Osteocyte (in vitro differentiated cells): ENCODE data around the gene NSUN4. TPM values are rescaled to one million over a fixed set of nuclear protein-coding genes. Genes with fewer than 3 reads are reported as not detected.
"Not testable (repeated sequence)": the region's sequence is repeated elsewhere in the genome, so short reads cannot be mapped to it uniquely, and the experiment has no call there.

Experiments used
- DNase-seq: peaks from one replicate; pipeline ENCODE4 v3.0.0; 2021; ENCODE audit warnings: mixed read lengths; ENCODE audit not compliant: unreplicated experiment; ENCODE audit errors: extremely low spot score
- H3K27ac Mint-ChIP-seq: one replicate; pipeline ENCODE4 v1.8.0; 2021; ENCODE audit warnings: mild to moderate bottlenecking, mixed read lengths; ENCODE audit not compliant: unreplicated experiment
- H3K27me3 Mint-ChIP-seq: one replicate; pipeline ENCODE4 v1.8.0; 2021; ENCODE audit warnings: mixed read lengths; ENCODE audit not compliant: unreplicated experiment
- H3K36me3 Mint-ChIP-seq: one replicate; pipeline ENCODE4 v1.8.0; 2021; ENCODE audit warnings: mixed read lengths; ENCODE audit not compliant: unreplicated experiment
- H3K4me1 Mint-ChIP-seq: one replicate; pipeline ENCODE4 v1.8.0; 2021; ENCODE audit warnings: mixed read lengths; ENCODE audit not compliant: unreplicated experiment
- H3K4me3 Mint-ChIP-seq: one replicate; pipeline ENCODE4 v1.8.0; 2021; ENCODE audit warnings: mild to moderate bottlenecking, moderate library complexity, mixed read lengths; ENCODE audit not compliant: unreplicated experiment
- H3K9me3 Mint-ChIP-seq: one replicate; pipeline ENCODE4 v1.8.0; 2021; ENCODE audit warnings: mixed read lengths; ENCODE audit not compliant: unreplicated experiment
- total RNA-seq: library from RNA; stranded (reverse); gene quantifications from 2 replicates; pipeline ENCODE4 v1.2.1, GENCODE V29; 2021
- TF ChIP-seq, protein P1 (sequence below): fragments of 200-600 bp; sonication (generic); IDR thresholded peaks from 2 replicates; pipeline ENCODE4 v1.5.0; 2021; ENCODE audit warnings: antibody characterized with exemption, mild to moderate bottlenecking, moderate library complexity

The NSUN4 gene
- total RNA-seq, 1 donor from 2014 or later: 21.6 TPM

DNA sequence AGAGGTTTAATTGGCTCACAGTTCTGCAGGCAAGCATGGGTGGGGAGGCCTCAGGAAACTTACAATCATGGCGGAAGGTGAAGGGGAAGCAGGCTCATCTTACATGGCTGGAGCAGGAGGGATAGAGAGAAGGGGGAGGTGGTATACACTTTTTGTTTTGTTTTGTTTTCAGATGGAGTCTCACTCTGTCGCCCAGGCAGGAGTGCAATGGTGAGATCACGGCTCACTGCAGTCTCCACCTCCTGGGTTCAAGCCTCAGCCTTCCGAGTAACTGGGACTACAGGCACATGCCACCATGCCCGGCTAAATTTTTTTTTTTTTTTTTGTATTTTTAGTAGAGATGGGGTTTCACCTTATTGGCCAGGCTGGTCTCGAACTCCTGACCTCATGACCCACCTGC is 18.4 kb upstream of the NSUN4 start:
- H3K27me3 Mint-ChIP-seq, H3K36me3 Mint-ChIP-seq, DNase-seq, H3K4me1 Mint-ChIP-seq, H3K4me3 Mint-ChIP-seq, H3K9me3 Mint-ChIP-seq, H3K27ac Mint-ChIP-seq: not testable (repeated sequence)

DNA sequence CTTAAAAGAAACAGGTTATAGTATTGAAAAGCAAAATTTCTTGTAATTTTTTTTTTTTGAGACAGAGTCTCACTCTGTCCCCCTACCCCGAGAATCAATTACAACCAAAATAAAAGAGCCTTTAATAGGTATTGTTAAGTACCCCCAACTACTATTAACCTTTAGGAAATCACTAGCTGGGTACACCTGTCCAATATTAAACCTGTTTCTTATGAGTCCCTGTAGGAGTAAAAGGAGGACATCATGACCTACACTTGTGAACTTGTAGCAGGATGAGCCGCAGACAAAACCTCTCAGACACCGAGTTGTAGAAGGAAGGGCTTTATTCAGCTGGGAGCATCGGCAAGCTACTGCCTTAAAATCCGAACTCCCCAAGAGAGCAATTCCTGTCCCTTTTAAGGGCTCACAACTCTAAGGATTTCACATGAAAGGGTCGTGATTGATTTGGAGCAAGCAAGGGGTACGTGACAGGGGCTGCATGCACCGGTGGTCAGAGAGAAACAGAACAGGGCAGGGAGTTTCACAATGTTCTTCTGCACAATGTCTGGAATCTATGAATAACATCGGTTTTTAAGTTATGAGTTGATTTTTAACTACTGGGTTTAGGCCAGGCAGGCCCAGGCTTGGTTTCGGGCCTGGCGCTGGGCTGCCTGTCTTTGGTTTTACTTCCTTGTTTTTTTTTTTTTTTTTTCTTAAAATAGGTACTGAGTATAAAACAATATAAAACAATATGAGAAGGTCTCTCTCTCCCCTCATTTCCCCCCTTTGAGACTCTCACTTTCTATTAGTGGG is 15.1 kb upstream of the NSUN4 start:
- H3K4me3 Mint-ChIP-seq, DNase-seq, H3K27ac Mint-ChIP-seq, H3K4me1 Mint-ChIP-seq, H3K9me3 Mint-ChIP-seq, H3K36me3 Mint-ChIP-seq, H3K27me3 Mint-ChIP-seq: not testable (repeated sequence)

DNA sequence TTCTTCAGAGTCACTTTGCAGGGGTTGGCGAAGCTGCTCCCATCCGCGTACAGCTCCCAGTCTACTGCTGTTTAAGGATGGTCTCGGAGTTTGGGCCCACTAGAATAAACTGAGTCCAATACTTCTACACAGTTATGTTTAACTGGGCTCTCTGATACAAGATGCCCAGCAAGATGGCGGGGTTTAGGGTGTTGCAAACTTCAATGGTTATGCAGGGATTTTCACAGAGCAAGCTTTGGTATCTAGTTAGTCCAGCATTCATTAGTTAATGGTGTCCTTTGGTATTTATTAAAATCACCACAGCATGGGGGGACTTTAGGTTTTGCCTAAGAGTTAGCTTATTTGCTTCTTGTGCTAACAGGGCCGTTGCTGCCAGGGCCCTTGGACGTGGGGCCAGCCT is 12.4 kb upstream of the NSUN4 start:
- not testable (repeated sequence) for H3K4me3 Mint-ChIP-seq

DNA sequence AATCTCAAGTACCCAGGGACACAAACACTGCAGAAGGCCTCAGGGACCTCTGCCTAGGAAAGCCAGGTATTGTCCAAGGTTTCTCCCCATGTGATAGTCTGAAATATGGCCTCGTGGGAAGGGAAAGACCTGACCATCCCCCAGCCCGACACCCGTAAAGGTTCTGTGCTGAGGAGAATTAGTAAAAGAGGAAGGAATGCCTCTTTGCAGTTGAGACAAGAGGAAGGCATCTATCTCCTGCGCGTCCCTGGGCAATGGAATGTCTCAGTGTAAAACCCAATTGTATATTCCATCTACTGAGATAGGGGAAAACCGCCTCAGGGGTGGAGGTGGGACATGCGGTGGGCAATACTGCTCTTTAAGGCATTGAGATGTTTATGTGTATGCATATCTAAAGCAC is 10.8 kb upstream of the NSUN4 start:
- H3K4me1 Mint-ChIP-seq, H3K27ac Mint-ChIP-seq, DNase-seq, H3K27me3 Mint-ChIP-seq, H3K4me3 Mint-ChIP-seq, H3K9me3 Mint-ChIP-seq, H3K36me3 Mint-ChIP-seq: not testable (repeated sequence)

More for the DNA sequence above, 12.4 kb upstream of the NSUN4 start:
- H3K9me3 Mint-ChIP-seq, H3K36me3 Mint-ChIP-seq, H3K4me1 Mint-ChIP-seq, H3K27me3 Mint-ChIP-seq, DNase-seq, H3K27ac Mint-ChIP-seq: not testable (repeated sequence)

DNA sequence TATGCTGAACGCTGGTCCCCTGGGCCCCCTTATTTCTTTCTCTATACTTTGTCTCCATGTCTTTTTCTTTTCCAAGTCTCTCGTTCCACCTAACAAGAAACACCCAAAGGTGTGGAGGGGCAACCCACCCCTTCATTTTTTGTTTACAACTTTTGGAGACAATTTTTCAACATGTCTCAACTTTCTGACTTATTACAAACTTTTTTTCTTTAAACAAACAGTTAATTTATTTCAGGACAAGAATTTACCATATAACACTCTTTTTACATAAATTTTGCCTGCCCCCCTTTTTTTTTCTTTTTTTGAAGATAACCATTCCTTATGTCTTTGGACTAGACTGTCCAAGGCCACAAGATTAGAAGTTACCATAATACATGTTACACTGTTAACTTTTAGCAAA is 10.2 kb upstream of the NSUN4 start:
- not testable (repeated sequence) for H3K36me3 Mint-ChIP-seq, H3K4me1 Mint-ChIP-seq, H3K4me3 Mint-ChIP-seq, H3K27ac Mint-ChIP-seq, H3K27me3 Mint-ChIP-seq, H3K9me3 Mint-ChIP-seq, DNase-seq

DNA sequence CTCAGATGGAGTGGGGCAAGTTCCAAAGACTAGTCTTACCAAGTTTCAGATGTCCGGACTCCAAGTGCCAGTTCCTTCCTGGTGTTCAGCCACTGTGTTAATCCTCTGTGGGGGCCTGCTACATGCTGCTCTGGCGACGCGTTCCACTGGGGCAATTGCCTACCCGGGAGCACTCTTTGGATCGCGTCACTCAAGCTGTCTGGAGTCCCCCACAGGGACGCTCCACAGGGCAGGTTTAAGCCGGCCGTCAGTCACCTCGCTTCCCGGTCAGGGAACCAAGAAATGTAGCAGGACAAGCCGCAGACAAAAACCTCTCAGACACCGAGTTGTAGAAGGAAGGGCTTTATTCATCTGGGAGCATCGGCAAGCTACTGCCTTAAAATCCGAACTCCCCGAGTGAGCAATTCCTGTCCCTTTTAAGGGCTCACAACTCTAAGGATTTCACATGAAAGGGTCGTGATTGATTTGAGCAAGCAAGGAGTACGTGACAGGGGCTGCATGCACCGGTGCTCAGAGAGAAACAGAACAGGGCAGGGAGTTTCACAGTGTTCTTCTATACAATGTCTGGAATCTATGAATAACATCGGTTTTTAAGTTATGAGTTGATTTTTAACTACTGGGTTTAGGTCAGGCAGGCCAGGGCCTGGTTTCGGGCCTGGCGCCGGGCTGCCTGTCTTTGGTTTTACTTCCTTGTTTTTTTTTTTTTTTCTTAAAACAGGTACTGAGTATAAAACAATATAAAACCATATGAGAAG is 8.6 kb upstream of the NSUN4 start:
- not testable (repeated sequence) for H3K27ac Mint-ChIP-seq, H3K27me3 Mint-ChIP-seq

DNA sequence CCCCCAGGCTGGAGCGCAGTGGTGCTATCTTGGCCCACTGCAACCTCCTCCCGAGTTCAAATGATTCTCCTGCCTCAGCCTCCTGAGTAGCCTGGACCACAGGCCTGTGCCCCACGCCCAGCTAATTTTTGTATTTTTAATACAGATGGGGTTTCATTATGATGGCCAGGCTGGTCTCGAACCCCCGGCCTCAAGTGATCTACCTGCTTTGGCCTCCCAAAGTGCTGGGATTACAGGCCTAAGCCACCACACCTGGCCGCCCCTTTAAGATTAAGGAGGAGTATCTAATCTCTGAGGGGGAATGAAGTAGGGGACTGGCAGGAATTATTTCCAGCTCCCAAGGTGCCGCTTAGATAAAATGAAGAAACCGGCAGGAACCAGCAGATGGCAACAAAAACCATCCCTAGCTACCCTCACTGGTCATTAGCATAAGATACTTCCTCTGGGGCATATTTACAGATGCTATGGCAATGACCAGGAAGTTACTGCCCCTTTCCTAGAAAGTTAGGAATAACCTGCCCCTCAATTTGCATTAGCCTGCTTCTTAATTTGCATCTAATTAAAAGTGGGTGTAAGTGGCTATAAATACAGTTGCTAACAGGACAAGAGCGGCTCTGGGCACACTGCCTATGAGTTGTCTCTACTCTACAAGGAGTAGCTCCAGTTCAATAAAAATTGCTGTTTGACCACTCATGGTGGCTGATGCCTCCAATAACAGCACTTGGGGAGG is 7.1 kb upstream of the NSUN4 start:
- Mint-ChIP-seq H3K4me1 (no peaks in the 10 kb centered on the region), H3K4me3 (no peak overlapping the region), H3K27me3 (no peaks in the 10 kb centered on the region), H3K27ac (no peak overlapping the region), H3K36me3 (no peaks in the 10 kb centered on the region), H3K9me3 (no peaks in the 10 kb centered on the region)
- TF ChIP-seq, protein P1, sequence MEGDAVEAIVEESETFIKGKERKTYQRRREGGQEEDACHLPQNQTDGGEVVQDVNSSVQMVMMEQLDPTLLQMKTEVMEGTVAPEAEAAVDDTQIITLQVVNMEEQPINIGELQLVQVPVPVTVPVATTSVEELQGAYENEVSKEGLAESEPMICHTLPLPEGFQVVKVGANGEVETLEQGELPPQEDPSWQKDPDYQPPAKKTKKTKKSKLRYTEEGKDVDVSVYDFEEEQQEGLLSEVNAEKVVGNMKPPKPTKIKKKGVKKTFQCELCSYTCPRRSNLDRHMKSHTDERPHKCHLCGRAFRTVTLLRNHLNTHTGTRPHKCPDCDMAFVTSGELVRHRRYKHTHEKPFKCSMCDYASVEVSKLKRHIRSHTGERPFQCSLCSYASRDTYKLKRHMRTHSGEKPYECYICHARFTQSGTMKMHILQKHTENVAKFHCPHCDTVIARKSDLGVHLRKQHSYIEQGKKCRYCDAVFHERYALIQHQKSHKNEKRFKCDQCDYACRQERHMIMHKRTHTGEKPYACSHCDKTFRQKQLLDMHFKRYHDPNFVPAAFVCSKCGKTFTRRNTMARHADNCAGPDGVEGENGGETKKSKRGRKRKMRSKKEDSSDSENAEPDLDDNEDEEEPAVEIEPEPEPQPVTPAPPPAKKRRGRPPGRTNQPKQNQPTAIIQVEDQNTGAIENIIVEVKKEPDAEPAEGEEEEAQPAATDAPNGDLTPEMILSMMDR: peak; percentile 49
- no peak for DNase-seq

More for the DNA sequence above, 8.6 kb upstream of the NSUN4 start:
- DNase-seq, H3K9me3 Mint-ChIP-seq, H3K4me3 Mint-ChIP-seq, H3K36me3 Mint-ChIP-seq, H3K4me1 Mint-ChIP-seq: not testable (repeated sequence)
